H9 (cell line): ENCODE results near the gene PPP1R14B. TPM values are rescaled to one million over a fixed set of nuclear protein-coding genes. Genes with fewer than 3 reads are reported as not detected.

Experiments
- DNase-seq: peaks from one replicate; pipeline ENCODE4 v3.0.0-alpha.2; 2017
- H2AFZ ChIP-seq: one replicate; pipeline ENCODE4 v1.6.1; 2013; ENCODE audit warnings: mild to moderate bottlenecking, low read length, control low read depth, moderate library complexity
- H2AK5ac ChIP-seq: 2 replicates; pipeline ENCODE4 v1.6.1; 2013; ENCODE audit warnings: low read length, control low read depth, mixed read lengths; ENCODE audit not compliant: insufficient read length
- H2BK120ac ChIP-seq: one replicate; pipeline ENCODE4 v1.6.1; 2013; ENCODE audit warnings: low read depth, mild to moderate bottlenecking, low read length, control low read depth, inconsistent platforms; ENCODE audit not compliant: poor library complexity, severe bottlenecking
- H2BK12ac ChIP-seq: 2 replicates; pipeline ENCODE4 v1.6.1; 2013; ENCODE audit warnings: low read length, control low read depth, mixed read lengths, low read depth; ENCODE audit not compliant: insufficient read length
- H2BK15ac ChIP-seq: 2 replicates; pipeline ENCODE4 v1.6.1; 2013; ENCODE audit warnings: low read depth, low read length, control low read depth
- H2BK20ac ChIP-seq: one replicate; pipeline ENCODE4 v1.6.1; 2013; ENCODE audit warnings: low read depth, mild to moderate bottlenecking, low read length, control low read depth, inconsistent platforms; ENCODE audit not compliant: poor library complexity, severe bottlenecking
- H2BK5ac ChIP-seq: 2 replicates; pipeline ENCODE4 v1.6.1; 2013; ENCODE audit warnings: low read length, control low read depth, mixed read lengths; ENCODE audit not compliant: insufficient read length
- H3K14ac ChIP-seq: 2 replicates; pipeline ENCODE4 v1.6.1; 2013; ENCODE audit warnings: low read length, control low read depth; ENCODE audit not compliant: insufficient read depth
- H3K18ac ChIP-seq: 2 replicates; pipeline ENCODE4 v1.6.1; 2013; ENCODE audit warnings: low read depth, mild to moderate bottlenecking, mixed read lengths, low read length, control low read depth; ENCODE audit not compliant: insufficient read length
- H3K23ac ChIP-seq: 2 replicates; pipeline ENCODE4 v1.6.1; 2013; ENCODE audit warnings: low read length, control low read depth, mixed read lengths, low read depth; ENCODE audit not compliant: insufficient read length
- H3K23me2 ChIP-seq: 2 replicates; pipeline ENCODE4 v1.6.1; 2013; ENCODE audit warnings: low read depth, mild to moderate bottlenecking, mixed read lengths, low read length, control low read depth; ENCODE audit not compliant: insufficient read length, poor library complexity, severe bottlenecking
- H3K27ac ChIP-seq: 2 replicates; pipeline ENCODE4 v1.5.1; 2013; ENCODE audit warnings: low read length, control low read depth, mixed read lengths, low read depth; ENCODE audit not compliant: insufficient read length
- H3K27me3 ChIP-seq: 2 replicates; pipeline ENCODE4 v1.6.1; 2013; ENCODE audit warnings: low read length, control low read depth, inconsistent platforms; ENCODE audit not compliant: insufficient read depth
- H3K4ac ChIP-seq: 2 replicates; pipeline ENCODE4 v1.6.1; 2013; ENCODE audit warnings: low read depth, mild to moderate bottlenecking, control low read depth, inconsistent platforms, low read length, moderate library complexity
- H3K4me1 ChIP-seq: 2 replicates; pipeline ENCODE4 v1.6.1; 2013; ENCODE audit warnings: low read length, control low read depth, inconsistent platforms; ENCODE audit not compliant: insufficient read depth
- H3K4me2 ChIP-seq: 2 replicates; pipeline ENCODE4 v1.6.1; 2013; ENCODE audit warnings: low read length, control low read depth, mixed read lengths; ENCODE audit not compliant: insufficient read length, insufficient read depth
- H3K56ac ChIP-seq: 2 replicates; pipeline ENCODE4 v1.6.1; 2013; ENCODE audit warnings: low read depth, mild to moderate bottlenecking, mixed read lengths, low read length, control low read depth; ENCODE audit not compliant: insufficient read length
- H3K79me1 ChIP-seq: 2 replicates; pipeline ENCODE4 v1.6.1; 2013; ENCODE audit warnings: low read depth, mild to moderate bottlenecking, moderate library complexity, low read length, control low read depth, inconsistent platforms; ENCODE audit not compliant: insufficient read depth, poor library complexity, severe bottlenecking
- H3K79me2 ChIP-seq: 2 replicates; pipeline ENCODE4 v1.6.1; 2013; ENCODE audit warnings: low read length, control low read depth, inconsistent platforms; ENCODE audit not compliant: insufficient read depth
- H3K9ac ChIP-seq: 2 replicates; pipeline ENCODE4 v1.6.1; 2013; ENCODE audit warnings: low read length, control low read depth, mixed read lengths; ENCODE audit not compliant: insufficient read length; ENCODE audit errors: extremely low read depth
- H3K9me3 ChIP-seq: one replicate; pipeline ENCODE4 v1.6.1; 2013; ENCODE audit warnings: low read depth, low read length, inconsistent platforms; ENCODE audit not compliant: control insufficient read depth
- H3T11ph ChIP-seq: one replicate; pipeline ENCODE4 v1.6.1; 2013; ENCODE audit warnings: mild to moderate bottlenecking, low read length, control low read depth, inconsistent platforms
- H4K20me1 ChIP-seq: one replicate; pipeline ENCODE4 v1.6.1; 2013; ENCODE audit not compliant: control insufficient read depth, insufficient read length, insufficient read depth
- H4K5ac ChIP-seq: 2 replicates; pipeline ENCODE4 v1.6.1; 2013; ENCODE audit warnings: low read depth, mild to moderate bottlenecking, mixed read lengths, low read length, control low read depth; ENCODE audit not compliant: insufficient read length
- H4K8ac ChIP-seq: replicated peaks from 2 replicates; pipeline ENCODE4 v1.6.1; 2013; ENCODE audit warnings: low read length, control low read depth, mixed read lengths, low read depth; ENCODE audit not compliant: insufficient read length
- H4K91ac ChIP-seq: 2 replicates; pipeline ENCODE4 v1.6.1; 2013; ENCODE audit warnings: low read depth, mild to moderate bottlenecking, moderate library complexity, mixed read lengths, low read length, control low read depth; ENCODE audit not compliant: insufficient read length
- H3K27ac Mint-ChIP-seq, 3 experiments: 2 replicates in 2 of 3; 3 replicates in 1 of 3; pipeline ENCODE4 v1.8.0; 2020 to 2021; ENCODE audit warnings: mixed read lengths in 3 of 3, mild to moderate bottlenecking in 1 of 3, moderate library complexity in 1 of 3
- H3K27me3 Mint-ChIP-seq: 2 replicates; pipeline ENCODE4 v1.8.0; 2021; ENCODE audit warnings: low read depth, mild to moderate bottlenecking, moderate library complexity, mixed read lengths
- H3K36me3 Mint-ChIP-seq, 3 experiments: 2 replicates in 2 of 3; 3 replicates in 1 of 3; pipeline ENCODE4 v1.8.0; 2020 to 2021; ENCODE audit warnings: low read depth in 3 of 3, mixed read lengths in 3 of 3; ENCODE audit not compliant: insufficient read depth in 1 of 3
- H3K4me1 Mint-ChIP-seq, 2 experiments: 2 replicates each; pipeline ENCODE4 v1.8.0; 2020; ENCODE audit warnings: mixed read lengths in 2 of 2
- H3K4me3 Mint-ChIP-seq, 2 experiments: 2 replicates in 1 of 2; 3 replicates in 1 of 2; pipeline ENCODE4 v1.8.0; 2020 to 2021; ENCODE audit warnings: mild to moderate bottlenecking in 2 of 2, mixed read lengths in 2 of 2, moderate library complexity in 1 of 2
- H3K9me3 Mint-ChIP-seq, 2 experiments: 2 replicates in 1 of 2; 3 replicates in 1 of 2; pipeline ENCODE4 v1.8.0; 2020; ENCODE audit warnings: mild to moderate bottlenecking in 2 of 2, mixed read lengths in 2 of 2, moderate library complexity in 1 of 2
- CTCF ChIP-seq: fragments of 200-600 bp; sonication (generic); conservative IDR thresholded peaks from 3 replicates; pipeline ENCODE4 v1.8.0; 2021; ENCODE audit warnings: antibody characterized with exemption, mild to moderate bottlenecking
- WGBS: extraction: QIAGEN DNeasy Blood & Tissue Kit; methylation state at CpG from one replicate; pipeline ENCODE4 v1.1.7; 2013; ENCODE audit warnings: missing lambda C conversion rate, low lambda C conversion rate, mixed read lengths; ENCODE audit not compliant: insufficient read length; ENCODE audit errors: extremely low coverage; 5-methylcytosine and 5-hydroxymethylcytosine counted together
- total RNA-seq: library from RNA; stranded (reverse); gene quantifications from 2 replicates; pipeline ENCODE4 v1.2.1, GENCODE V29; 2021

The PPP1R14B gene
- total RNA-seq, 1 experiment from 2014 or later = 358 TPM

GRCh38 chr11:64286801-64287159 lies 40.0 kb upstream of the PPP1R14B start:
- Histone ChIP-seq H2BK20ac (no peak overlapping the region), H2BK12ac (no peak overlapping the region), H3K23ac (no peak overlapping the region), H3K4me1 (no peaks in the 10 kb centered on the region), H3K27ac (no peak overlapping the region), H2BK5ac (no peak overlapping the region), H3K56ac (no peak overlapping the region), H4K20me1 (no peaks in the 10 kb centered on the region), H4K8ac (no peak overlapping the region), H3T11ph (no peak overlapping the region), H3K27me3 (peaks cover 16% of the 10 kb centered on the region; the same call in 1 of the 2 replicates), H3K14ac (no peak overlapping the region), H3K4me2 (no peak overlapping the region), H4K5ac (no peak overlapping the region), H2BK120ac (no peak overlapping the region), H3K18ac (no peak overlapping the region), H3K23me2 (peaks cover 15% of the 10 kb centered on the region), H3K79me2 (no peaks in the 10 kb centered on the region), H3K4ac (no peak overlapping the region), H4K91ac (no peak overlapping the region), H2BK15ac (no peak overlapping the region), H3K9me3 (no peaks in the 10 kb centered on the region), H2AK5ac (no peak overlapping the region), H3K9ac (no peak overlapping the region), H2AFZ (no peak overlapping the region), H3K79me1 (no peaks in the 10 kb centered on the region)
- no peak for TF ChIP-seq CTCF
- Mint-ChIP-seq H3K4me3 (peak overlapping the region; percentile 79 to 82), H3K36me3 (peaks cover 2 to 9% (median 6%) of the 10 kb centered on the region in 3 experiments), H3K9me3 (no peaks in the 10 kb centered on the region; a peak in 2 of 5 replicates), H3K27me3 (peaks cover 33% of the 10 kb centered on the region), H3K27ac (no peak overlapping the region; a peak in 1 of 7 replicates), H3K4me1 (peaks cover 12 to 16% of the 10 kb centered on the region in 2 experiments)
- no CpG with 5 or more reads among the region's 9 CpGs for WGBS
- no peak for DNase-seq
